OCI-LY3 (cell line): ENCODE measurements around the gene PTPRN2.

Experiments
- H2AFZ ChIP-seq: fragments of 200-600, 300-600 bp; shearing (Covaris generic); 2 replicates; pipeline ENCODE4 v1.6.0; 2014; ENCODE audit warnings: antibody characterized with exemption, low read depth, low read length
- H3K27ac ChIP-seq: fragments of 200-600, 300-600 bp; sonication (generic); 2 replicates; pipeline ENCODE4 v1.5.1; 2014; ENCODE audit warnings: mild to moderate bottlenecking, low read length, moderate library complexity, mixed read lengths
- H3K27me3 ChIP-seq: fragments of 200-600, 300-600 bp; sonication (generic); 2 replicates; pipeline ENCODE4 v1.6.1; 2014; ENCODE audit warnings: low read depth, low read length, mixed read lengths
- H3K36me3 ChIP-seq: fragments of 200-600, 300-600 bp; sonication (generic); replicated peaks from 2 replicates; pipeline ENCODE3; 2014; ENCODE audit warnings: low read depth, low read length, mixed read lengths
- H3K4me1 ChIP-seq: fragments of 300-600, 200-600 bp; sonication (generic); 2 replicates; pipeline ENCODE4 v1.6.1; 2014; ENCODE audit warnings: low read length, mixed read lengths
- H3K4me2 ChIP-seq: fragments of 200-600, 300-600 bp; sonication (generic); 2 replicates; pipeline ENCODE4 v1.6.1; 2014; ENCODE audit warnings: low read length, mixed read lengths
- H3K4me3 ChIP-seq: fragments of 300-600, 200-600 bp; sonication (generic); 2 replicates; pipeline ENCODE4 v1.5.1; 2014; ENCODE audit warnings: antibody characterized with exemption, mild to moderate bottlenecking, low read length, moderate library complexity
- H3K79me2 ChIP-seq: fragments of 300-600, 200-600 bp; shearing (Covaris generic); 2 replicates; pipeline ENCODE4 v1.6.1; 2014; ENCODE audit warnings: mild to moderate bottlenecking, low read length, mixed read lengths
- H3K9ac ChIP-seq: fragments of 300-600, 200-600 bp; shearing (Covaris generic); 2 replicates; pipeline ENCODE4 v1.6.0; 2014; ENCODE audit warnings: mild to moderate bottlenecking, low read length, moderate library complexity
- H3K9me3 ChIP-seq: fragments of 200-600, 300-600 bp; shearing (Covaris generic); 2 replicates; pipeline ENCODE4 v1.6.1; 2014; ENCODE audit warnings: low read length, mixed read lengths; ENCODE audit not compliant: insufficient read depth
- H4K20me1 ChIP-seq: fragments of 200-600, 300-600 bp; sonication (generic); 2 replicates; pipeline ENCODE4 v1.6.1; 2016; ENCODE audit warnings: low read length, mixed read lengths; ENCODE audit not compliant: insufficient read depth
- CTCF ChIP-seq: fragments of 200-600, 300-600 bp; sonication (generic); IDR thresholded peaks from 2 replicates; pipeline ENCODE4 v1.5.1; 2014; ENCODE audit warnings: antibody characterized with exemption, low read length, low read depth
- EZH2phosphoT487 ChIP-seq: fragments of 200-600 bp; shearing (Covaris generic); IDR thresholded peaks from 2 replicates; pipeline ENCODE4 v1.6.1; 2018; ENCODE audit warnings: antibody characterized with exemption, mixed run types, low read depth

PTPRN2 gene

GRCh38 chr7:157859915-157860314 lies 727.7 kb downstream of the PTPRN2 start:
- no peak overlapping the region for H3K9ac ChIP-seq
- H3K79me2 ChIP-seq: no peaks in the 10 kb centered on the region
- TF ChIP-seq EZH2phosphoT487: no peak
- TF ChIP-seq CTCF: no peak
- no peak overlapping the region for H2AFZ ChIP-seq
- no peaks in the 10 kb centered on the region for H3K36me3 ChIP-seq
- H4K20me1 ChIP-seq: no peaks in the 10 kb centered on the region
- H3K4me1 ChIP-seq: no peaks in the 10 kb centered on the region
- no peak overlapping the region for H3K27ac ChIP-seq
- no peak overlapping the region for H3K4me2 ChIP-seq
- H3K9me3 ChIP-seq: no peaks in the 10 kb centered on the region
- no peaks in the 10 kb centered on the region for H3K27me3 ChIP-seq
- H3K4me3 ChIP-seq: no peak overlapping the region

GRCh38 chr7:157857578-157858075 lies 730.0 kb downstream of the PTPRN2 start:
- no peak overlapping the region for H2AFZ ChIP-seq
- no peaks in the 10 kb centered on the region for H4K20me1 ChIP-seq
- H3K4me2 ChIP-seq: no peak overlapping the region
- no peak for TF ChIP-seq CTCF
- TF ChIP-seq EZH2phosphoT487: no peak
- H3K9me3 ChIP-seq: 0 out of 2 replicates have a peak, but pooled peaks cover 3% of the 10 kb centered on the region
- H3K4me1 ChIP-seq: no peaks in the 10 kb centered on the region
- no peak overlapping the region for H3K9ac ChIP-seq
- H3K4me3 ChIP-seq: no peak overlapping the region
- H3K27me3 ChIP-seq: no peaks in the 10 kb centered on the region
- no peak overlapping the region for H3K27ac ChIP-seq
- no peaks in the 10 kb centered on the region for H3K36me3 ChIP-seq
- no peaks in the 10 kb centered on the region for H3K79me2 ChIP-seq

- H3K4me3 ChIP-seq: no peak overlapping the region
- H3K79me2 ChIP-seq: no peaks in the 10 kb centered on the region
Observed at GRCh38 chr7:157856873-157857577, 730.6 kb downstream of the PTPRN2 start.

More at GRCh38 chr7:157856873-157857577, 730.6 kb downstream of the PTPRN2 start:
- H3K27me3 ChIP-seq: no peaks in the 10 kb centered on the region
- no peak overlapping the region for H2AFZ ChIP-seq
- no peak overlapping the region for H3K9ac ChIP-seq
- H3K27ac ChIP-seq: no peak overlapping the region
- no peak overlapping the region for H3K4me2 ChIP-seq
- no peaks in the 10 kb centered on the region for H4K20me1 ChIP-seq
- H3K9me3 ChIP-seq: 0 out of 2 replicates have a peak, but pooled peaks cover 3% of the 10 kb centered on the region
- H3K4me1 ChIP-seq: no peaks in the 10 kb centered on the region
- no peak for TF ChIP-seq CTCF
- TF ChIP-seq EZH2phosphoT487: no peak
- no peaks in the 10 kb centered on the region for H3K36me3 ChIP-seq
